ENCODE data around the gene COL15A1.
"Not testable (repeated sequence)": the region's sequence is repeated elsewhere in the genome, so short reads cannot be mapped to it uniquely, and the experiment has no call there.

Gene COL15A1

GRCh38 chr9:99079542-99079941 lies 135.8 kb downstream of the COL15A1 start:
- no peak for DNase-seq (ENCODE audit: low read depth)

GRCh38 chr9:99083051-99083450 lies 139.3 kb downstream of the COL15A1 start:
- no peak for DNase-seq (ENCODE audit: low read depth)

- no peak for DNase-seq (ENCODE audit: low read depth)
These were observed 142.5 kb downstream of the COL15A1 start for GRCh38 chr9:99085949-99086948.

GRCh38 chr9:99087462-99087861 lies 143.8 kb downstream of the COL15A1 start:
- DNase-seq (ENCODE audit: low read depth), result no peak

GRCh38 chr9:99090336-99091130 lies 146.8 kb downstream of the COL15A1 start:
- DNase-seq (ENCODE audit: low read depth), result no peak

- DNase-seq (ENCODE audit: low read depth), result no peak
These were observed 149.2 kb downstream of the COL15A1 start for GRCh38 chr9:99092643-99093491.

GRCh38 chr9:99093492-99093791 lies 149.7 kb downstream of the COL15A1 start:
- no peak for DNase-seq (ENCODE audit: low read depth)

GRCh38 chr9:99095565-99095964 lies 151.9 kb downstream of the COL15A1 start:
- DNase-seq (ENCODE audit: low read depth), result no peak

GRCh38 chr9:99096409-99096808 lies 152.7 kb downstream of the COL15A1 start:
- DNase-seq (ENCODE audit: low read depth), result no peak

- DNase-seq (ENCODE audit: low read depth), result not testable (repeated sequence)
These were observed 156.3 kb downstream of the COL15A1 start for GRCh38 chr9:99099806-99100585.

GRCh38 chr9:99101271-99101670 lies 157.6 kb downstream of the COL15A1 start:
- DNase-seq (ENCODE audit: low read depth), result no peak

GRCh38 chr9:99101812-99102211 lies 158.1 kb downstream of the COL15A1 start:
- no peak for DNase-seq (ENCODE audit: low read depth)

- DNase-seq (ENCODE audit: low read depth), result no peak
These were observed 159.6 kb downstream of the COL15A1 start for GRCh38 chr9:99103054-99103895.

- no peak for DNase-seq (ENCODE audit: low read depth)
These were observed 160.3 kb downstream of the COL15A1 start for GRCh38 chr9:99103901-99104458.

GRCh38 chr9:99104459-99105151 lies 160.9 kb downstream of the COL15A1 start, which contains the start of gene TGFBR1:
Gene TGFBR1, plus strand, starts transcription at chr9:99105113. Its CDS starts 93 bp downstream, at chr9:99105206.
- peak; percentile 94 for DNase-seq (ENCODE audit: low read depth)

- peak; percentile 47 for DNase-seq (ENCODE audit: low read depth)
These were observed 161.7 kb downstream of the COL15A1 start for GRCh38 chr9:99105152-99106043.

- DNase-seq (ENCODE audit: low read depth), result no peak
These were observed 162.3 kb downstream of the COL15A1 start for GRCh38 chr9:99106044-99106375.

GRCh38 chr9:99107421-99107820 lies 163.7 kb downstream of the COL15A1 start:
- no peak for DNase-seq (ENCODE audit: low read depth)

All from stimulated activated CD8-positive, alpha-beta memory T cell treated with anti-CD3 and anti-CD28 coated beads, Interleukin-12 subunit alpha, Interleukin-12 subunit beta, amount 100 ng/mL, for 4 hours (primary cell).